Kidney (tissue), 14 donors: ENCODE results near the gene MUC5AC. TPM values are rescaled to one million over a fixed set of nuclear protein-coding genes. Genes with fewer than 3 reads are reported as not detected.
"Not testable (repeated sequence)": the region's sequence is repeated elsewhere in the genome, so short reads cannot be mapped to it uniquely, and the experiment has no call there.

Experiments used
- DNase-seq, 5 donors: peaks; one replicate each; pipeline ENCODE4 v3.0.0-alpha.2; 2013 to 2020
- FAIRE-seq: peaks from 2 replicates; lab custom pipeline; 2012; peaks lifted over from hg19 to GRCh38; lab: Jason Lieb, UNC
- H3K27ac ChIP-seq, 2 donors: one replicate each; pipeline ENCODE4 v1.7.0; 2013; ENCODE audit warnings: low read depth in 2 of 2, low read length in 2 of 2, inconsistent platforms in 1 of 2
- H3K27me3 ChIP-seq: one replicate; pipeline ENCODE4 v1.7.1; 2013; ENCODE audit warnings: low read length, inconsistent platforms; ENCODE audit not compliant: control insufficient read depth, insufficient read depth
- H3K36me3 ChIP-seq, 3 donors: one replicate each; pipeline versions ENCODE4 v1.7.0 to v1.7.1; 2013; ENCODE audit warnings: low read length in 3 of 3, control low read depth in 1 of 3, inconsistent platforms in 1 of 3; ENCODE audit not compliant: insufficient read depth in 3 of 3, control insufficient read depth in 2 of 3
- H3K4me1 ChIP-seq, 3 donors: one replicate each; pipeline versions ENCODE4 v1.7.0 to v1.7.1; 2013; ENCODE audit warnings: low read length in 3 of 3, inconsistent platforms in 1 of 3, low read depth in 1 of 3; ENCODE audit not compliant: control insufficient read depth in 2 of 3, insufficient read depth in 2 of 3
- H3K4me3 ChIP-seq, 3 donors: one replicate each; pipeline versions ENCODE4 v1.7.0 to v1.8.1; 2013; ENCODE audit warnings: low read length in 3 of 3, control low read depth in 1 of 3, inconsistent platforms in 1 of 3
- H3K9ac ChIP-seq, 3 donors: one replicate each; pipeline versions ENCODE4 v1.7.0 to v1.7.1; 2013; ENCODE audit warnings: low read length in 3 of 3, control low read depth in 1 of 3, inconsistent platforms in 1 of 3
- H3K9me3 ChIP-seq, 3 donors: one replicate each; pipeline versions ENCODE4 v1.7.0 to v1.7.1; 2013; ENCODE audit warnings: low read length in 3 of 3, control low read depth in 1 of 3, inconsistent platforms in 1 of 3; ENCODE audit not compliant: control insufficient read depth in 2 of 3, insufficient read depth in 1 of 3
- CTCF ChIP-seq: IDR thresholded peaks from 3 replicates; pipeline ENCODE4 v1.5.1; 2012; ENCODE audit warnings: mild to moderate bottlenecking, moderate library complexity, borderline replicate concordance; ENCODE audit not compliant: insufficient read depth; ENCODE audit errors: extremely low read depth
- intact Hi-C: fragments of 100-400 bp; cut with DNase I; formaldehyde crosslinking; loops from one replicate; pipeline ENCODE4 v1.11.1; 2022
- polyA plus RNA-seq: library from polyadenylated mRNA; stranded (reverse); fragments of 350-450 nt; fragmentation: Illumina TruSeq; extraction: RNeasy Lipid Tissue Mini Kit (QIAGEN cat#74804); gene quantifications from one replicate; pipeline ENCODE4 v1.2.3, GENCODE V29; 2014; ENCODE audit warnings: low read depth, low replicate concordance; ENCODE audit not compliant: insufficient read depth
- total RNA-seq: library from RNA; stranded (reverse); fragmentation: NEBNext Ultra II Directional; extraction: Animal tissue kit (Norgen Biotek cat#: 25700); gene quantifications from one replicate; pipeline ENCODE4 v1.2.1, GENCODE V29; 2021
- donor health status: control.
- donor health status: control.
- donor health status: control.
- donor health status: control.
- donor health status: control.
- donor health status: DM: yes; HTN: yes; CAD: no.
- donor health status: Normal renal cell carcinoma (clear cell type).

The MUC5AC gene
- total and polyA plus RNA-seq, 2 donors from 2014 or later = 0.03 TPM; not detected in 1

GRCh38 chr11:1239596-1240205 is 81.9 kb downstream of the MUC5AC start:
- Histone ChIP-seq H3K27ac (no peak overlapping the region), H3K9me3 (no peaks in the 10 kb centered on the region), H3K4me1 (no peaks in the 10 kb centered on the region), H3K27me3 (no peaks in the 10 kb centered on the region), H3K9ac (no peak overlapping the region), H3K4me3 (no peak overlapping the region), H3K36me3 (no peaks in the 10 kb centered on the region)
- TF ChIP-seq CTCF = no peak
- DNase-seq (no peak), FAIRE-seq (no peak)
- intact Hi-C loops = no loop called here

GRCh38 chr11:1240771-1241170 is 83.0 kb downstream of the MUC5AC start:
- FAIRE-seq = no peak
- no peak overlapping the region for H3K4me3 ChIP-seq
- no peaks in the 10 kb centered on the region for H3K27me3 ChIP-seq
- no peaks in the 10 kb centered on the region for H3K4me1 ChIP-seq
- DNase-seq = no peak
- no peak for TF ChIP-seq CTCF
- no peaks in the 10 kb centered on the region for H3K36me3 ChIP-seq
- intact Hi-C loops = no loop called here
- H3K9me3 ChIP-seq = no peaks in the 10 kb centered on the region
- no peak overlapping the region for H3K27ac ChIP-seq
- no peak overlapping the region for H3K9ac ChIP-seq

GRCh38 chr11:1241706-1242105 is 84.0 kb downstream of the MUC5AC start:
- FAIRE-seq = no peak
- intact Hi-C loops = no loop called here
- Histone ChIP-seq H3K4me1 (no peaks in the 10 kb centered on the region), H3K9ac (no peak overlapping the region), H3K9me3 (no peaks in the 10 kb centered on the region), H3K27me3 (no peaks in the 10 kb centered on the region), H3K36me3 (no peaks in the 10 kb centered on the region), H3K4me3 (no peak overlapping the region), H3K27ac (no peak overlapping the region)
- no peak for TF ChIP-seq CTCF
- no peak for DNase-seq

- no peaks in the 10 kb centered on the region for H3K4me1 ChIP-seq
- FAIRE-seq (no peak), DNase-seq (no peak)
- H3K27me3 ChIP-seq = no peaks in the 10 kb centered on the region
- intact Hi-C loops = no loop called here
- H3K9ac ChIP-seq = no peak overlapping the region
- no peak overlapping the region for H3K27ac ChIP-seq
- no peaks in the 10 kb centered on the region for H3K36me3 ChIP-seq
- H3K4me3 ChIP-seq = no peak overlapping the region
- no peaks in the 10 kb centered on the region for H3K9me3 ChIP-seq
- TF ChIP-seq CTCF = no peak
Measured at GRCh38 chr11:1242289-1242688, 84.5 kb downstream of the MUC5AC start.

GRCh38 chr11:1242751-1243150 is 85.0 kb downstream of the MUC5AC start:
- DNase-seq, H3K27me3 ChIP-seq, intact Hi-C loops, FAIRE-seq, H3K4me1 ChIP-seq, H3K36me3 ChIP-seq, H3K9ac ChIP-seq, H3K4me3 ChIP-seq, H3K9me3 ChIP-seq, H3K27ac ChIP-seq: not testable (repeated sequence)
